ENCODE data around the gene GALE.

DNA sequence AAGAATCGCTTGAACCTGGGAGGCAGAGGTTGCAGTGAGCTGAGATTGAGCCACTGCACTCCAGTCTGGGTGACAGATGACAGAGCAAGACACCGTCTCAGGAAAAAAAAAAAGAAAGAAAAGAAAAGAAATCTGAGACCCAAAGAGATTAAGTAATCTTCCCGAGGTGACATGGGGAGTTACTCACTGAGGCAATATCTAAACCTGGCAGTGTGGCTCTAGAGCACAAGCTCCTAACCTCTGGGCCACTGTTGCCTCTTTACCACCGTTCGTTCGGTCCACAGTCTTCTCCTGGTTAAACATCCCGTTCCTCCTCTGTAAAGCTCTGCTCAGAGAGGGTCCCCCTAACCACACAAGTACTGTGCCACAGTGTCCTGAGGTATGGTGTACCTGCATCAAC is 23.2 kb upstream of the GALE start:
- no peak for TF ChIP-seq EZH2 (IDR thresholded peaks at IDR 0.05; ENCODE audit: low read length)
- TF ChIP-seq, protein P1, sequence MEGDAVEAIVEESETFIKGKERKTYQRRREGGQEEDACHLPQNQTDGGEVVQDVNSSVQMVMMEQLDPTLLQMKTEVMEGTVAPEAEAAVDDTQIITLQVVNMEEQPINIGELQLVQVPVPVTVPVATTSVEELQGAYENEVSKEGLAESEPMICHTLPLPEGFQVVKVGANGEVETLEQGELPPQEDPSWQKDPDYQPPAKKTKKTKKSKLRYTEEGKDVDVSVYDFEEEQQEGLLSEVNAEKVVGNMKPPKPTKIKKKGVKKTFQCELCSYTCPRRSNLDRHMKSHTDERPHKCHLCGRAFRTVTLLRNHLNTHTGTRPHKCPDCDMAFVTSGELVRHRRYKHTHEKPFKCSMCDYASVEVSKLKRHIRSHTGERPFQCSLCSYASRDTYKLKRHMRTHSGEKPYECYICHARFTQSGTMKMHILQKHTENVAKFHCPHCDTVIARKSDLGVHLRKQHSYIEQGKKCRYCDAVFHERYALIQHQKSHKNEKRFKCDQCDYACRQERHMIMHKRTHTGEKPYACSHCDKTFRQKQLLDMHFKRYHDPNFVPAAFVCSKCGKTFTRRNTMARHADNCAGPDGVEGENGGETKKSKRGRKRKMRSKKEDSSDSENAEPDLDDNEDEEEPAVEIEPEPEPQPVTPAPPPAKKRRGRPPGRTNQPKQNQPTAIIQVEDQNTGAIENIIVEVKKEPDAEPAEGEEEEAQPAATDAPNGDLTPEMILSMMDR (optimal IDR thresholded peaks at IDR 0.05 in 1 of 3, IDR thresholded peaks at IDR 0.05 in 1 of 3, conservative IDR thresholded peaks at IDR 0.05 in 1 of 3; ENCODE audit: extremely low read depth in 1 of 3, insufficient read depth in 2 of 3, low read length in 3 of 3) = no peak

Measured in keratinocyte (primary cell).